GM12874 (cell line): ENCODE data around the gene QSOX2.

ENCODE experiments used
- TF ChIP-seq, protein P1 (sequence below): IDR thresholded peaks from 2 replicates; pipeline ENCODE4 v1.5.1; 2011; ENCODE audit warnings: low read depth, mild to moderate bottlenecking, control low read depth, low read length, moderate library complexity; ENCODE audit not compliant: insufficient read depth

The QSOX2 gene

GRCh38 chr9:136222906-136223285 is 22.7 kb downstream of the QSOX2 start:
- TF ChIP-seq, protein P1, sequence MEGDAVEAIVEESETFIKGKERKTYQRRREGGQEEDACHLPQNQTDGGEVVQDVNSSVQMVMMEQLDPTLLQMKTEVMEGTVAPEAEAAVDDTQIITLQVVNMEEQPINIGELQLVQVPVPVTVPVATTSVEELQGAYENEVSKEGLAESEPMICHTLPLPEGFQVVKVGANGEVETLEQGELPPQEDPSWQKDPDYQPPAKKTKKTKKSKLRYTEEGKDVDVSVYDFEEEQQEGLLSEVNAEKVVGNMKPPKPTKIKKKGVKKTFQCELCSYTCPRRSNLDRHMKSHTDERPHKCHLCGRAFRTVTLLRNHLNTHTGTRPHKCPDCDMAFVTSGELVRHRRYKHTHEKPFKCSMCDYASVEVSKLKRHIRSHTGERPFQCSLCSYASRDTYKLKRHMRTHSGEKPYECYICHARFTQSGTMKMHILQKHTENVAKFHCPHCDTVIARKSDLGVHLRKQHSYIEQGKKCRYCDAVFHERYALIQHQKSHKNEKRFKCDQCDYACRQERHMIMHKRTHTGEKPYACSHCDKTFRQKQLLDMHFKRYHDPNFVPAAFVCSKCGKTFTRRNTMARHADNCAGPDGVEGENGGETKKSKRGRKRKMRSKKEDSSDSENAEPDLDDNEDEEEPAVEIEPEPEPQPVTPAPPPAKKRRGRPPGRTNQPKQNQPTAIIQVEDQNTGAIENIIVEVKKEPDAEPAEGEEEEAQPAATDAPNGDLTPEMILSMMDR: no peak

GRCh38 chr9:136222166-136222905 is 23.3 kb downstream of the QSOX2 start:
- TF ChIP-seq, protein P1: no peak

GRCh38 chr9:136220017-136220729 is 25.4 kb downstream of the QSOX2 start:
- TF ChIP-seq, protein P1: no peak

- TF ChIP-seq, protein P1: no peak
These were observed 26.3 kb downstream of the QSOX2 start for GRCh38 chr9:136219276-136219675.

- TF ChIP-seq, protein P1: no peak
These were observed 26.9 kb downstream of the QSOX2 start for GRCh38 chr9:136218673-136219072.

GRCh38 chr9:136218271-136218670 is 27.3 kb downstream of the QSOX2 start:
- TF ChIP-seq, protein P1: no peak

GRCh38 chr9:136216541-136217244 is 28.9 kb downstream of the QSOX2 start:
- TF ChIP-seq, protein P1: no peak
